Endothelial cell of umbilical vein (primary cell): ENCODE results near the gene PXMP4.

Source experiments
- CTCF ChIP-seq, 2 donors: IDR thresholded peaks; 1 replicate in 1 of 2; 2 replicates in 1 of 2; pipeline ENCODE4 v1.5.1; 2011; ENCODE audit warnings: low read length in 2 of 2, mild to moderate bottlenecking in 2 of 2, moderate library complexity in 2 of 2, control low read depth in 1 of 2, inconsistent platforms in 1 of 2, low read depth in 1 of 2; ENCODE audit not compliant: insufficient read depth in 1 of 2; ENCODE audit errors: extremely low read depth in 1 of 2
- EZH2 ChIP-seq: IDR thresholded peaks from 2 replicates; pipeline ENCODE4 v1.6.1; 2012; ENCODE audit warnings: borderline replicate concordance, low read depth, mild to moderate bottlenecking, moderate library complexity, low read length, inconsistent platforms; ENCODE audit not compliant: severe bottlenecking
- GATA2 ChIP-seq: IDR thresholded peaks from 2 replicates; pipeline ENCODE4 v1.7.0; 2011; ENCODE audit warnings: low read depth, mild to moderate bottlenecking, moderate library complexity, mixed read lengths, low read length; ENCODE audit not compliant: insufficient read length, insufficient read depth
- JUN ChIP-seq: IDR thresholded peaks from 2 replicates; pipeline ENCODE4 v1.6.1; 2011; ENCODE audit warnings: borderline replicate concordance, low read depth; ENCODE audit not compliant: insufficient read length, insufficient read depth
- MYC ChIP-seq: IDR thresholded peaks from one replicate; pipeline ENCODE4 v1.6.1; 2011; ENCODE audit warnings: mild to moderate bottlenecking, low read depth, low read length
- POLR2A ChIP-seq: IDR thresholded peaks from 2 replicates; pipeline ENCODE4 v1.6.1; 2012; ENCODE audit warnings: low read depth, mild to moderate bottlenecking, control low read depth, low read length
- POLR2AphosphoS5 ChIP-seq: IDR thresholded peaks from 2 replicates; pipeline ENCODE4 v1.6.1; 2012; ENCODE audit warnings: low read depth, mild to moderate bottlenecking, control low read depth, low read length, moderate library complexity; ENCODE audit not compliant: insufficient read depth
- TF ChIP-seq, protein P1 (sequence below): IDR thresholded peaks from 2 replicates; pipeline ENCODE4 v1.6.1; 2011; ENCODE audit not compliant: insufficient read depth, insufficient read length

DNA sequence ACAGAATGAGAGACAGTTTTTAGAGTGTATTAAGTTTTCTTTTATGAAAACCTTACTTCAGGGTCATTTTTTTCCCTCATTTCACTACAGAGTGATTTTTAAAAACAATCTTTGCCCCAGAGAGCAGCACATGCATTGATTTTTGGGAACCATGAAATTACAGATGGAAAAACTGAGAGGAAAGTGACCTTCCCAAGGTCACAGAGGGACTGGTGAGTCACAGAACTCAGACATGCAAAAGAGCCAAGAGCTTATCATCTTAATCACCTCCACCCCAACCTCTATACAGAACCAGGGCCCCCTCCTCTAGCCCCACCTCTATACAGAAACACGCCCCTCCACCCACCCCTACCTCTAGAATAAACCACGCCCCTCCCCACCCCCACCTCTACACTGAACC is 10.7 kb downstream of the PXMP4 start:
- TF ChIP-seq POLR2AphosphoS5: no peak
- TF ChIP-seq CTCF (IDR thresholded peaks at IDR 0.05; ENCODE audit: extremely low read depth in 1 of 2, insufficient read depth in 1 of 2, low read depth in 1 of 2, low read length in 2 of 2): no peak
- TF ChIP-seq MYC: no peak
- no peak for TF ChIP-seq POLR2A
- TF ChIP-seq EZH2: no peak
- no peak for TF ChIP-seq JUN
- TF ChIP-seq, protein P1, sequence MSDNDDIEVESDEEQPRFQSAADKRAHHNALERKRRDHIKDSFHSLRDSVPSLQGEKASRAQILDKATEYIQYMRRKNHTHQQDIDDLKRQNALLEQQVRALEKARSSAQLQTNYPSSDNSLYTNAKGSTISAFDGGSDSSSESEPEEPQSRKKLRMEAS: no peak
- no peak for TF ChIP-seq GATA2
